Measurements from ENCODE around the gene C12orf43. TPM values are rescaled to one million over a fixed set of nuclear protein-coding genes. Genes with fewer than 3 reads are reported as not detected.

Gene C12orf43
- polyA plus RNA-seq, 1 donor from 2014 or later = 20.3 TPM

DNA sequence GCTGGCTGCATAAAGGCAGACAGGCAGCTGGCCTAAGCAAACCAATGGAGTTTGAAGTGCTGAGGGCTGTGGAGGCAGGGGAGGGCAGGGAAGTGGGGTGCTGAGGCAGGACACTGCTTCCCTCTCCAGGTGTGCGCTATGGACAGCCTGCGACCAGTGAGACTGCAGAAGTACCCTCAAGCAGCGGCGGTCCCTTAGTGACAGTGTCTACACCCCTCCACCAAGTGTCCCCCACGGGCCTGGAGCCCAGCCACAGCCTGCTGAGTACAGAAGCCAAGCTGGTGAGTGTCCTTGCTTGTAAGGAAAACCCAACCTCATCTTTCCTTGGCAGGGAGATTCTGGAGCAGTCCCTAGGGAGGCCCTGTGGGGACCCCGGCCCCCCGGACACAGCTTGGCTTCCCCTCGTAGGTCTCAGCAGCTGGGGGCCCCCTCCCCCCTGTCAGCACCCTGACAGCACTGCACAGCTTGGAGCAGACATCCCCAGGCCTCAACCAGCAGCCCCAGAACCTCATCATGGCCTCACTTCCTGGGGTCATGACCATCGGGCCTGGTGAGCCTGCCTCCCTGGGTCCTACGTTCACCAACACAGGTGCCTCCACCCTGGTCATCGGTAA, 20.0 kb downstream of the C12orf43 start:
- no peaks in the 10 kb centered on the region for H3K36me3 ChIP-seq (ENCODE audit: insufficient read depth, low read length)
- TF ChIP-seq EP300 (conservative IDR thresholded peaks at IDR 0.05; ENCODE audit: poor library complexity, severe bottlenecking) = no peak
- TF ChIP-seq, protein P1, sequence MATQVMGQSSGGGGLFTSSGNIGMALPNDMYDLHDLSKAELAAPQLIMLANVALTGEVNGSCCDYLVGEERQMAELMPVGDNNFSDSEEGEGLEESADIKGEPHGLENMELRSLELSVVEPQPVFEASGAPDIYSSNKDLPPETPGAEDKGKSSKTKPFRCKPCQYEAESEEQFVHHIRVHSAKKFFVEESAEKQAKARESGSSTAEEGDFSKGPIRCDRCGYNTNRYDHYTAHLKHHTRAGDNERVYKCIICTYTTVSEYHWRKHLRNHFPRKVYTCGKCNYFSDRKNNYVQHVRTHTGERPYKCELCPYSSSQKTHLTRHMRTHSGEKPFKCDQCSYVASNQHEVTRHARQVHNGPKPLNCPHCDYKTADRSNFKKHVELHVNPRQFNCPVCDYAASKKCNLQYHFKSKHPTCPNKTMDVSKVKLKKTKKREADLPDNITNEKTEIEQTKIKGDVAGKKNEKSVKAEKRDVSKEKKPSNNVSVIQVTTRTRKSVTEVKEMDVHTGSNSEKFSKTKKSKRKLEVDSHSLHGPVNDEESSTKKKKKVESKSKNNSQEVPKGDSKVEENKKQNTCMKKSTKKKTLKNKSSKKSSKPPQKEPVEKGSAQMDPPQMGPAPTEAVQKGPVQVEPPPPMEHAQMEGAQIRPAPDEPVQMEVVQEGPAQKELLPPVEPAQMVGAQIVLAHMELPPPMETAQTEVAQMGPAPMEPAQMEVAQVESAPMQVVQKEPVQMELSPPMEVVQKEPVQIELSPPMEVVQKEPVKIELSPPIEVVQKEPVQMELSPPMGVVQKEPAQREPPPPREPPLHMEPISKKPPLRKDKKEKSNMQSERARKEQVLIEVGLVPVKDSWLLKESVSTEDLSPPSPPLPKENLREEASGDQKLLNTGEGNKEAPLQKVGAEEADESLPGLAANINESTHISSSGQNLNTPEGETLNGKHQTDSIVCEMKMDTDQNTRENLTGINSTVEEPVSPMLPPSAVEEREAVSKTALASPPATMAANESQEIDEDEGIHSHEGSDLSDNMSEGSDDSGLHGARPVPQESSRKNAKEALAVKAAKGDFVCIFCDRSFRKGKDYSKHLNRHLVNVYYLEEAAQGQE (IDR thresholded peaks at IDR 0.05; ENCODE audit: borderline replicate concordance) = no peak
- TF ChIP-seq SMC3 (conservative IDR thresholded peaks at IDR 0.05; ENCODE audit: poor library complexity) = no peak
- H3K79me2 ChIP-seq (replicated peaks; ENCODE audit: insufficient read depth, low read length) = no peaks in the 10 kb centered on the region

DNA sequence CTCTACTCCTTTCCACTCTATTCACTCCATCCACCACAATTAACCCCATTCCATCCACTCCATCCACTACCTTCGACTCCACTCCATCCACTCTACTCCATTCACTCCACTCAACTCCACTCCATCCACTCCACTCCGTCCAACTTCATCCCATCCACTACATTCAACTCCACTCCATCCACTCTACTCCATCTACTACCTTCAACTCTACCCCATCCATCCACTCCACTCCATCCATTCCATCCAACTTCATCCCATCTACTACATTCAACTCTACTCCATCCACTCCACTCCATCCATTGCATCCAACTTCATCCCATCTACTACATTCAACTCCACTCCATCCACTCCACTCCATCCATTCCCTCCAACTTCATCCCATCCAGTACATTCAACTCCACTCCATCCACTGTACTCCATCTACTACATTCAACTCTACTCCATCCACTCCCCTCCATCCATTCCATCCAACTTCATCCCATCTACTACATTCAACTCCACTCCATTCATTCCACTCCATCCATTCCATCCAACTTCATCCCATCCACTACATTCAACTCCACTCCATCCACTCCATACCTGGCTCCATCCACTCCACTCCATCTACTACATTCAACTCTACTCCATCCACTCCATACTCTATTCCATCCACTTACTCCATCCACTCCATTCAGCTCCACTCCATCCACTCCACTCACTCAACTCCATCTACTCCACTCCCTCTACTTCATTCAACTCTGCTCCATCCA, 21.5 kb downstream of the C12orf43 start:
- no peak overlapping the region for H2AFZ ChIP-seq (ENCODE audit: low read depth, low read length)
- H3F3A ChIP-seq (ENCODE audit: insufficient read depth, low read length, poor library complexity, severe bottlenecking) = no peaks in the 10 kb centered on the region
- H3K9ac ChIP-seq (ENCODE audit: low read length) = no peak overlapping the region
- no peaks in the 10 kb centered on the region for H3K27me3 ChIP-seq (ENCODE audit: insufficient read depth, low read depth, low read length)
- no peak overlapping the region for H3K4me3 ChIP-seq (ENCODE audit: low read length)
- no peak overlapping the region for H3K27ac ChIP-seq (ENCODE audit: low read length)
- TF ChIP-seq, protein P1 (IDR thresholded peaks at IDR 0.05; ENCODE audit: borderline replicate concordance) = no peak
- no peak for TF ChIP-seq RAD21 (conservative IDR thresholded peaks at IDR 0.05)
- TF ChIP-seq TAF1 (IDR thresholded peaks at IDR 0.05; ENCODE audit: low read depth) = no peak
- TF ChIP-seq, protein P2, sequence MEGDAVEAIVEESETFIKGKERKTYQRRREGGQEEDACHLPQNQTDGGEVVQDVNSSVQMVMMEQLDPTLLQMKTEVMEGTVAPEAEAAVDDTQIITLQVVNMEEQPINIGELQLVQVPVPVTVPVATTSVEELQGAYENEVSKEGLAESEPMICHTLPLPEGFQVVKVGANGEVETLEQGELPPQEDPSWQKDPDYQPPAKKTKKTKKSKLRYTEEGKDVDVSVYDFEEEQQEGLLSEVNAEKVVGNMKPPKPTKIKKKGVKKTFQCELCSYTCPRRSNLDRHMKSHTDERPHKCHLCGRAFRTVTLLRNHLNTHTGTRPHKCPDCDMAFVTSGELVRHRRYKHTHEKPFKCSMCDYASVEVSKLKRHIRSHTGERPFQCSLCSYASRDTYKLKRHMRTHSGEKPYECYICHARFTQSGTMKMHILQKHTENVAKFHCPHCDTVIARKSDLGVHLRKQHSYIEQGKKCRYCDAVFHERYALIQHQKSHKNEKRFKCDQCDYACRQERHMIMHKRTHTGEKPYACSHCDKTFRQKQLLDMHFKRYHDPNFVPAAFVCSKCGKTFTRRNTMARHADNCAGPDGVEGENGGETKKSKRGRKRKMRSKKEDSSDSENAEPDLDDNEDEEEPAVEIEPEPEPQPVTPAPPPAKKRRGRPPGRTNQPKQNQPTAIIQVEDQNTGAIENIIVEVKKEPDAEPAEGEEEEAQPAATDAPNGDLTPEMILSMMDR (IDR thresholded peaks at IDR 0.05; ENCODE audit: poor library complexity, severe bottlenecking) = no peak
- TF ChIP-seq EP300 (conservative IDR thresholded peaks at IDR 0.05; ENCODE audit: poor library complexity, severe bottlenecking) = no peak
- no peak for TF ChIP-seq EZH2 (IDR thresholded peaks at IDR 0.05; ENCODE audit: borderline replicate concordance, insufficient read depth, low read length, poor library complexity, severe bottlenecking)
- no peak for TF ChIP-seq MXI1 (conservative IDR thresholded peaks at IDR 0.05; ENCODE audit: poor library complexity, severe bottlenecking)
- TF ChIP-seq POLR2AphosphoS5 (IDR thresholded peaks at IDR 0.05) = no peak
- no peaks in the 10 kb centered on the region for H3K9me2 ChIP-seq (ENCODE audit: insufficient read depth, low read length)
- no peaks in the 10 kb centered on the region for H3K36me3 ChIP-seq (ENCODE audit: insufficient read depth, low read length)
- no peaks in the 10 kb centered on the region for H4K20me1 ChIP-seq (ENCODE audit: insufficient read depth)
- no peak overlapping the region for H3K4me2 ChIP-seq (ENCODE audit: low read length)
- no peaks in the 10 kb centered on the region for H3K79me2 ChIP-seq (replicated peaks; ENCODE audit: insufficient read depth, low read length)
- no peaks in the 10 kb centered on the region for H3K9me3 ChIP-seq (ENCODE audit: low read length)

More for the DNA sequence above, 20.0 kb downstream of the C12orf43 start:
- no peaks in the 10 kb centered on the region for H4K20me1 ChIP-seq (ENCODE audit: insufficient read depth)
- no peaks in the 10 kb centered on the region for H3K9me3 ChIP-seq (ENCODE audit: low read length)
- H3K4me3 ChIP-seq (ENCODE audit: low read length) = no peak overlapping the region
- no peak overlapping the region for H3K27ac ChIP-seq (ENCODE audit: low read length)
- no peak overlapping the region for H3K9ac ChIP-seq (ENCODE audit: low read length)
- no peaks in the 10 kb centered on the region for H3K9me2 ChIP-seq (ENCODE audit: insufficient read depth, low read length)
- no peaks in the 10 kb centered on the region for H3F3A ChIP-seq (ENCODE audit: insufficient read depth, low read length, poor library complexity, severe bottlenecking)
- H3K4me2 ChIP-seq (ENCODE audit: low read length) = no peak overlapping the region
- no peaks in the 10 kb centered on the region for H3K27me3 ChIP-seq (ENCODE audit: insufficient read depth, low read depth, low read length)
- H2AFZ ChIP-seq (ENCODE audit: low read depth, low read length) = no peak overlapping the region
